HG03354 (cell line): ENCODE results near the gene MYLIP.

Experiments
- ATAC-seq: cut with Tn5 transposase; IDR thresholded peaks from one replicate; pipeline ENCODE4 v1.9.1; 2021; ENCODE audit warnings: mild to moderate bottlenecking; ENCODE audit not compliant: unreplicated experiment, poor library complexity, severe bottlenecking

The MYLIP gene

GRCh38 chr6:16105854-16106253, 23.0 kb upstream of the MYLIP start:
- ATAC-seq: no peak

GRCh38 chr6:16106991-16107787, 21.7 kb upstream of the MYLIP start:
- no peak for ATAC-seq

GRCh38 chr6:16108419-16108818, 20.5 kb upstream of the MYLIP start:
- no peak for ATAC-seq

- ATAC-seq: no peak
These were observed 19.8 kb upstream of the MYLIP start for GRCh38 chr6:16108921-16109658.

- no peak for ATAC-seq
These were observed 19.1 kb upstream of the MYLIP start for GRCh38 chr6:16109659-16110305.

GRCh38 chr6:16118825-16119224, 10.1 kb upstream of the MYLIP start:
- ATAC-seq: no peak

GRCh38 chr6:16121339-16121738, 7.5 kb upstream of the MYLIP start:
- ATAC-seq: no peak

GRCh38 chr6:16122197-16122596, 6.7 kb upstream of the MYLIP start:
- ATAC-seq: no peak

DNA sequence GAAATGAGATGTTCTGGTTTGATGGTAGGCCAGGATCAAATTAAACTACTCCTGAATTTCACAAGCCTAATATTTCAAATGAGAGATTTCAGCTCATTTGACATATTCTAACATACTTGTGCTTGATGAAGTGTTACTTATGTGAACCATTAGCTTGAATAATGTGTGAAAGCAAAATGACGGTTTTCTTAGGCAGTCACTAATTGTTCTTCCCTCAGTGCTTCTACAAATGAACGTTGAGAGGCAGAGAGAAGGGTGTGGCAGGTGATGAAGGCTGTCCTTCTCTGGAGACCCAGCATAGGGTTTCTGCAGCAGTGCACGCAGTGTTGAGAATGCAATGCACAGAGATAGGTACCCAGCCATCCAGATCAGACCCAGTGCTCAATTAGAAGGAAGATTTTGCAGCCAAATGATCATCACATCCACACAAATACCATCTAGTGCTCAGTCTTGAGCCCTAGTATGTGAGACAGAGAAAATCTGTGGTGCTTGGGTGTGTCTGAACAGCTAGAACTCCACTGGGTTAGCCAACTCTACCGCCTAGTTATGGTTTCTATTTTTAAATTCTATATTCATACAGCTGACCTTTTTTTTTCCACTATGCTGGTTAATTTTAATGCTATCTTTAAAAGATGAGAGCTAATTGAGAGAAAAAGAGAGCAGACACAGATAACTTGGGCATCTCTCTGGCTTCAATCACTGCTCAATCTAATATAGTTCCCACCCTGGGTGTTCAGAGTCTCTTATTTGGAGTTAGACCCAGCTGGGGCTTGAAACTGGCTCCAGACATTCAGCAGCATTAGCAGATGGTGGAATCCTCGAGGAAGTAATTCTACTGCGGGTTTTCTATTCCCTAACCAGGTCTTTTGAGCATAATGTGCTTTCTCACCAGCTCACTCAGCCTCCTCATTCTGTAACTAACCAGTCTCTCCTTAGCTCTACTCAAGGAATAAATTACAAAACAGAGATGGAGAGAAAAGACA, 4.4 kb upstream of the MYLIP start:
- no peak for ATAC-seq

DNA sequence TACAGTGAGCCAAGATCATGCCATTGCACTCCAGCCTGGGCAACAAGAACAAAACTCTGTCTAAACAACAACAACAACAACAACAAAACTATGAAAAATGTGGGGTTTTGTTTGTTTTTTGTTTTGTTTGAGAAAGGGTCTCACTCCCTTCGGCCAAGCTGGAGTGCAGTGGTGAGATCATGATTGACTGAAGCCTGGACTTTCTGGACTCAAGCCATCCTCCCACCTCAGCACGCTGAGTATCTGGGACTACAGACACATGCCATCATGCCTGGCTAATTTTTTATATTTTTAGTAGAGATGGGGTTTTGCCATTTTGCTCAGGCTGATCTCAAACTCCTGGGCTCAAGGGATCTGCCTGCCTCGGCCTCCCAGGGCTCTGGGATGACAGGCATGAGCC, 2.8 kb upstream of the MYLIP start:
- no peak for ATAC-seq

- ATAC-seq: no peak
These were observed 2.0 kb upstream of the MYLIP start for GRCh38 chr6:16126861-16127260.

DNA sequence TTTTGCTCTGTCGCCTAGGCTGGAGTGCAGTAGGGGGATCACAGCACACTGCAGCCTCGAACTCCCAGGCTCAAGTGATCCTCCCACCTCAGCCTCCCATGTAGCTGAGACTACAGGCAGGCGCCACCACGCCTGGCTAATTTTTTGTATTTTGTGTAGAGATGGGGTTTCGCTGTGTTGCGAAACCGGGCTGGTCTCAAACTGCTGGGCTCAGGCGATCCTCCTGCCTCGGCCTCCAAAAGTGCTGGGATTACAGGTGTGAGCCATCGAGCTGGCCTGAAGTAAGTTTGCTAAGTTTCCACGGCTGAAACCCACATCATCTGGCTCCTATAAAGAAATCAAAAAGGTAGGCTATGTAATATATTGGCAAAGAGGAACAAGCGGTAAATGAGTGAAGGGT, 1.4 kb upstream of the MYLIP start:
- no peak for ATAC-seq

DNA sequence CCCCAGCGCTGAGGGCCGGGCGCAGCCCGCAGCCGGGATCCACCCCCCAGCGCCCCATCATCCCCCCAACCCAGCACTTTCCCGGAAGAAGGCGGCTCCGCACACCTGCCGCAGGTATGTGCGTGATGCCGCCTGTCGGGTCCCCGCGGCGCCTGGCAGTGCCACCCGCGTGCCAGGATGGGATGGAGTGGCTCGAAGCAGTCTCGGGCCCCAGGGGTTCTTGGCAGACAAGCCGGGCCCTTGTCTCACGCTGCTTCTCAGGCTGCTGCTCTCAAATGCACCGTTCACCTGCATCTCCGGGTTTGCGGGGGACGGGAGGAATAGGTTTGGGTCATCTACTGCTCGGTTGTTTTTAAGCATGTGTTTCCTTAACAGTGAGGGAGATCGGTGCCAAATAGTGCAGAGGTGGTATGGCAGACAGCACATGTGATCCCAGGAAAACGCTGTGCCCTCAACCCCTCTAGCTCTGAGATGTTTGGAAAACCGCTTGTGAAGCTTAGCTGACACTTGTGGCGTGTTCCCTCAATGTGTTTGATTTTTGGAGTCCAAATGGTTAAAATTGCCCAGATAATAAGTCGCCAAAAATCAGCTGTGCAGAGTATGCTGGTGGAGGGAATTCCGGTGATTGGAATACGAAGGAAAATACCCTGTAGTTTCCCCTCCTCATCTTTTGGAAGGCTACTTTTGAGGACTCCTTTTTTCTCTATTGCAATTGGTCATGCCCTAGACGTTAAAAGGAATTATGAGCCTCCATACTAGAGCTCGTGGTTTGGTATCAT, 926 bp downstream of the MYLIP start:
- peak; percentile 0 for ATAC-seq

GRCh38 chr6:16130437-16130891, 1.6 kb downstream of the MYLIP start:
- ATAC-seq: no peak

GRCh38 chr6:16130932-16131387, 2.1 kb downstream of the MYLIP start:
- peak; percentile 74 for ATAC-seq

DNA sequence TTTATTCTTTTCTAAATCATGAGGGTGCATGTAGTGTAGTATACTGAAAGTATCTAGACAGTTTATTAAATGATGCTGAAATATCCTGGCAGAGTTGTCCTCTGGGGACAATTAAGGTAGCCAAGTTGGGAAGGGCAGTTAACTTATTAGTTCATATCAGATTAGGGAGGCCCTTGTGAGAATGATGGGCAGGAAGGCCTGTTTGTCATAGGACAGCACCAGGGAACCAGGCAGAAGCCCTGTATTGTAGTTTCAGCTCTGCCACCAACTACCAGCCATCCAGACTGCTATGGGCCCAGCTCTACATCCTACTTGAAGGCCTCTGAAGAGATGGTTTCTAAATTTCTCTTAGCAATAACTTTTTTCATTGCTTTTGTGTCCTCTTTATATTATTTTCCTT, 4.0 kb downstream of the MYLIP start:
- no peak for ATAC-seq

- no peak for ATAC-seq
These were observed 5.5 kb downstream of the MYLIP start for GRCh38 chr6:16134430-16134829.

GRCh38 chr6:16135066-16135465, 6.2 kb downstream of the MYLIP start:
- ATAC-seq: no peak

- no peak for ATAC-seq
These were observed 7.2 kb downstream of the MYLIP start for GRCh38 chr6:16136091-16136490.
